ENCODE measurements around the gene NUP210.

- TF ChIP-seq CTCF (IDR thresholded peaks at IDR 0.05) (no peak), POLR2A (IDR thresholded peaks at IDR 0.05) (no peak)
Observed at GRCh38 chr3:13367728-13368127, 52.4 kb downstream of the NUP210 start.

Measured in thyroid gland (tissue), 4 donors.